ENCODE measurements around the gene TSBP1. TPM values are rescaled to one million over a fixed set of nuclear protein-coding genes. Genes with fewer than 3 reads are reported as not detected.
"Not testable (repeated sequence)": the region's sequence is repeated elsewhere in the genome, so short reads cannot be mapped to it uniquely, and the experiment has no call there.

Gene TSBP1
- total RNA-seq, 4 donors from 2014 or later: not detected

GRCh38 chr6:32370505-32370904, 1.2 kb downstream of the TSBP1 start:
- no peaks in the 10 kb centered on the region for H3K4me1 ChIP-seq
- DNase-seq: no peak
- WGBS, 2 donors (ENCODE audit: low coverage in 1 of 2): 64 to 82% methylated on average over 1 to 2 of the region's 2 CpGs
- H3K4me3 ChIP-seq: no peak overlapping the region
- no peaks in the 10 kb centered on the region for H3K27me3 ChIP-seq
- in situ Hi-C loops (cut with MboI; ENCODE audit: low pct_ligation_motif_present in 1 of 4, low pct_unique_long_range_greater_than_20kb in 1 of 4, low sequenced_read_pairs in 3 of 4) (no loop called here), intact Hi-C loops (cut with DNase I; ENCODE audit: low total_unique reads) (no loop called here)
- TF ChIP-seq EP300 (IDR thresholded peaks at IDR 0.05; ENCODE audit: low read depth): no peak
- TF ChIP-seq POLR2AphosphoS5 (IDR thresholded peaks at IDR 0.05): no peak
- TF ChIP-seq, protein P1, sequence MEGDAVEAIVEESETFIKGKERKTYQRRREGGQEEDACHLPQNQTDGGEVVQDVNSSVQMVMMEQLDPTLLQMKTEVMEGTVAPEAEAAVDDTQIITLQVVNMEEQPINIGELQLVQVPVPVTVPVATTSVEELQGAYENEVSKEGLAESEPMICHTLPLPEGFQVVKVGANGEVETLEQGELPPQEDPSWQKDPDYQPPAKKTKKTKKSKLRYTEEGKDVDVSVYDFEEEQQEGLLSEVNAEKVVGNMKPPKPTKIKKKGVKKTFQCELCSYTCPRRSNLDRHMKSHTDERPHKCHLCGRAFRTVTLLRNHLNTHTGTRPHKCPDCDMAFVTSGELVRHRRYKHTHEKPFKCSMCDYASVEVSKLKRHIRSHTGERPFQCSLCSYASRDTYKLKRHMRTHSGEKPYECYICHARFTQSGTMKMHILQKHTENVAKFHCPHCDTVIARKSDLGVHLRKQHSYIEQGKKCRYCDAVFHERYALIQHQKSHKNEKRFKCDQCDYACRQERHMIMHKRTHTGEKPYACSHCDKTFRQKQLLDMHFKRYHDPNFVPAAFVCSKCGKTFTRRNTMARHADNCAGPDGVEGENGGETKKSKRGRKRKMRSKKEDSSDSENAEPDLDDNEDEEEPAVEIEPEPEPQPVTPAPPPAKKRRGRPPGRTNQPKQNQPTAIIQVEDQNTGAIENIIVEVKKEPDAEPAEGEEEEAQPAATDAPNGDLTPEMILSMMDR (IDR thresholded peaks at IDR 0.05): no peak
- no peak for TF ChIP-seq POLR2A (IDR thresholded peaks at IDR 0.05)
- H3K36me3 ChIP-seq: no peaks in the 10 kb centered on the region
- H3K9me3 ChIP-seq: no peaks in the 10 kb centered on the region
- H3K27ac ChIP-seq: no peak overlapping the region

GRCh38 chr6:32369660-32370059, 2.0 kb downstream of the TSBP1 start:
- intact Hi-C loops (cut with DNase I; ENCODE audit: low total_unique reads): no loop called here
- TF ChIP-seq POLR2A (IDR thresholded peaks at IDR 0.05) (no peak), POLR2AphosphoS5 (IDR thresholded peaks at IDR 0.05) (no peak), EP300 (IDR thresholded peaks at IDR 0.05; ENCODE audit: low read depth) (no peak)
- TF ChIP-seq, protein P1 (IDR thresholded peaks at IDR 0.05): no peak
- no peak for DNase-seq
- Histone ChIP-seq H3K27ac (no peak overlapping the region), H3K4me3 (no peak overlapping the region), H3K4me1 (no peaks in the 10 kb centered on the region), H3K27me3 (no peaks in the 10 kb centered on the region), H3K9me3 (no peaks in the 10 kb centered on the region), H3K36me3 (no peaks in the 10 kb centered on the region)
- WGBS, 2 donors (ENCODE audit: low coverage in 1 of 2): 50 to 56% methylated on average over 2 to 3 of the region's 3 CpGs
- in situ Hi-C loops (cut with MboI; ENCODE audit: low pct_ligation_motif_present in 1 of 4, low pct_unique_long_range_greater_than_20kb in 1 of 4, low sequenced_read_pairs in 3 of 4): no loop called here

DNA sequence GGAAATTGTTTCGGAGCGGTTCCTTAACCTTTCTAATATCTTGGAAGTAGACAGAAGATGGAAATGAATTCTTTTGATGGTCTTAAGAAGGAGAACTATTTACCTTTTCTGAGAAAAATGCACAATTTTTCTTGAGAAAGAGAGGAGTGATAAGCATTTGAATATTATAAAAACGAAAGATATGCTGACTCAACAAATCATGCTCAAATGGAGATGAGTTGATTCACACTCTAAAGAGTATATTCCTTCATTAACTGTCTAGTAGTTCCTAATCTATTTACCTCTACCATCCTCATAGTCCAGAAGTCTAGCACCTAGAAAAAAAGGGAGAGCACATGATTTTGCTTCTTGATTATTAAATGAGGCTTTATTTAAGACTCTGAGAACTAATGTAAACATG, 4.1 kb downstream of the TSBP1 start:
- no peak for DNase-seq
- H3K36me3 ChIP-seq: no peaks in the 10 kb centered on the region
- no peaks in the 10 kb centered on the region for H3K4me1 ChIP-seq
- H3K27ac ChIP-seq: no peak overlapping the region
- intact Hi-C loops (cut with DNase I; ENCODE audit: low total_unique reads): no loop called here
- H3K4me3 ChIP-seq: no peak overlapping the region
- no peak for TF ChIP-seq POLR2AphosphoS5 (IDR thresholded peaks at IDR 0.05)
- TF ChIP-seq EP300 (IDR thresholded peaks at IDR 0.05; ENCODE audit: low read depth): no peak
- TF ChIP-seq, protein P1 (IDR thresholded peaks at IDR 0.05): no peak
- no peak for TF ChIP-seq POLR2A (IDR thresholded peaks at IDR 0.05)
- in situ Hi-C loops (cut with MboI; ENCODE audit: low pct_ligation_motif_present in 1 of 4, low pct_unique_long_range_greater_than_20kb in 1 of 4, low sequenced_read_pairs in 3 of 4): no loop called here
- WGBS, 2 donors (ENCODE audit: low coverage in 1 of 2): 91 to 96% methylated on average over 3 of the region's 3 CpGs
- H3K27me3 ChIP-seq: no peaks in the 10 kb centered on the region
- no peaks in the 10 kb centered on the region for H3K9me3 ChIP-seq

DNA sequence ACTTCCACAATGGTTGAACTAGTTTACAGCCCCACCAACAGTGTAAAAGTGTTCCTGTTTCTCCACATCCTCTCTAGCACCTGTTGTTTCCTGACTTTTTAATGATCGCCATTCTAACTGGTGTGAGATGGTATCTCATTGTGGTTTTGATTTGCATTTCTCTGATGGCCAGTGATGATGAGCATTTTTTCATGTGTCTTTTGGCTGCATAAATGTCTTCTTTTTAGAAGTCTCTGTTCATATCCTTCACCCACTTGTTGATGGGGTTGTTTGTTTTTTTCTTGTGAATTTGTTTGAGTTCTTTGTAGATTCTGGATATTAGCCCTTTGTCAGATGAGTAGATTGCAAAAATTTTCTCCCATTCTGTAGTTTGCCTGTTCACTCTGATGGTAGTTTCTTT, 12.5 kb downstream of the TSBP1 start:
- H3K36me3 ChIP-seq; H3K27ac ChIP-seq; in situ Hi-C loops (cut with MboI; ENCODE audit: low pct_ligation_motif_present in 1 of 4, low pct_unique_long_range_greater_than_20kb in 1 of 4, low sequenced_read_pairs in 3 of 4); H3K27me3 ChIP-seq; H3K4me3 ChIP-seq; H3K4me1 ChIP-seq; DNase-seq; H3K9me3 ChIP-seq; intact Hi-C loops (cut with DNase I; ENCODE audit: low total_unique reads): not testable (repeated sequence)
- 43% methylated on average over 1 of the region's 1 CpG; no CpG with 5 or more reads in 1 of the 2 donors for WGBS, 2 donors (ENCODE audit: low coverage in 1 of 2)

GRCh38 chr6:32358548-32358947, 13.2 kb downstream of the TSBP1 start:
- 72 to 83% methylated on average over 7 to 8 of the region's 8 CpGs for WGBS, 2 donors (ENCODE audit: low coverage in 1 of 2)
- H3K9me3 ChIP-seq; H3K4me1 ChIP-seq; intact Hi-C loops (cut with DNase I; ENCODE audit: low total_unique reads); H3K36me3 ChIP-seq; H3K27me3 ChIP-seq; H3K4me3 ChIP-seq; H3K27ac ChIP-seq; DNase-seq; in situ Hi-C loops (cut with MboI; ENCODE audit: low pct_ligation_motif_present in 1 of 4, low pct_unique_long_range_greater_than_20kb in 1 of 4, low sequenced_read_pairs in 3 of 4): not testable (repeated sequence)
